ENCODE measurements around the gene SYP.

DNA sequence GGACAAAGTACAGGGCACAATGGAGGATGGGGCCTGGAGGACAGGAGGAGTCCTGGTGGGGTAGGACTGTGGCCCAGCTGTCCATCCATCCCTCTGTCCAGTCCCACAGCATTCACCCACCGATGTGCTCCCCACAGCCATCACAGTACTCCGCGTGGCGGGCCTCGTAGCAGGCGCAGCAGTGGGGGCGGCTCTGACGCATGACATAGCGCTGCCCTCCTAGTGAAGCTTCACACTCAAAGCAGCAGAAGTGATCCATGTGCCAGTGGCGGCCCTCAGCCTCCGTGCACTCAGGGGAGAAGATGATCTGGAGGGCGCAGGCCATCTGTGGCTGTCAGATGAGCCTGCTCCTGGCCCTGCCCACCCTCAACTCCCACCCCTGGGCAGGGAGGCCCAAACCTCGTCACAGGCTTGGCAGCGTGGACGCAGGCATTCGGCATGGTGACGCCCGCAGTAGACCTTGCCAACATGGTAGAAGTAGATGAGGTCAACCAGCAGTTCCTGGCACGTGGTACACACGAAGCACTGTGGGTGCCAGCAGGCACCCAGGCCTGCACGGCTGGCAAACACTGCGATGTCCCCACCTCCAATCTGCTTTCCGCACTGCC lies 22.0 kb downstream of the SYP start:
- no peak for TF ChIP-seq CTCF (IDR thresholded peaks at IDR 0.05)
- TF ChIP-seq POLR2AphosphoS5 (IDR thresholded peaks at IDR 0.05; ENCODE audit: low read depth, low read length) = no peak
- TF ChIP-seq NRF1 (IDR thresholded peaks at IDR 0.05; ENCODE audit: low read depth, low read length) = no peak
- TF ChIP-seq SIN3A (IDR thresholded peaks at IDR 0.05; ENCODE audit: borderline replicate concordance, low read depth, low read length) = no peak
- TF ChIP-seq MEF2A (IDR thresholded peaks at IDR 0.05; ENCODE audit: borderline replicate concordance, low read depth) = no peak
- no peak for TF ChIP-seq YY1 (IDR thresholded peaks at IDR 0.05; ENCODE audit: low read depth)
- no peak for TF ChIP-seq REST (IDR thresholded peaks at IDR 0.05; ENCODE audit: low read depth, low read length)
- TF ChIP-seq SMC3 (IDR thresholded peaks at IDR 0.05; ENCODE audit: low read depth, low read length) = no peak

All from SK-N-SH (cell line).